Gastrocnemius medialis (tissue), 4 donors: ENCODE measurements around the gene TIGD7. TPM values are rescaled to one million over a fixed set of nuclear protein-coding genes. Genes with fewer than 3 reads are reported as not detected.

Experiments
- ATAC-seq, 2 donors: fragments of 150-250 bp; one replicate each; pipeline ENCODE4 v1.9.1; 2016
- DNase-seq, 2 donors: peaks; one replicate each; pipeline ENCODE4 v3.0.0-alpha.2; 2019
- H3K27ac ChIP-seq, 4 donors: fragments of 200-600 bp; sonication (generic); 1 replicate in 1 of 4; 2 replicates in 3 of 4; pipeline ENCODE4 v1.5.1; 2016 to 2018; ENCODE audit warnings: mild to moderate bottlenecking in 2 of 4, moderate library complexity in 1 of 4
- H3K27me3 ChIP-seq, 3 donors: fragments of 200-600 bp; sonication (generic) in 2 of 3; 1 replicate in 1 of 3; 2 replicates in 2 of 3; pipeline versions ENCODE4 v1.5.1 to v1.6.0; 2016 to 2019; ENCODE audit warnings: mild to moderate bottlenecking in 1 of 3, moderate library complexity in 1 of 3
- H3K36me3 ChIP-seq, 2 donors: fragments of 200-600 bp; sonication (generic) in 1 of 2; one replicate each; pipeline ENCODE4 v1.5.1; 2017 to 2018
- H3K4me1 ChIP-seq, 2 donors: fragments of 200-600 bp; sonication (generic) in 1 of 2; one replicate each; pipeline ENCODE4 v1.5.1; 2016 to 2017; ENCODE audit warnings: mild to moderate bottlenecking in 2 of 2
- H3K4me3 ChIP-seq, 4 donors: fragments of 200-600 bp; sonication (generic) in 3 of 4; 1 replicate in 1 of 4; 2 replicates in 3 of 4; pipeline ENCODE4 v1.5.1; 2016 to 2019; ENCODE audit warnings: mild to moderate bottlenecking in 2 of 4
- H3K9me3 ChIP-seq, 3 donors: fragments of 200-600 bp; sonication (generic) in 2 of 3; 1 replicate in 1 of 3; 2 replicates in 2 of 3; pipeline ENCODE4 v1.5.1; 2016 to 2019
- CTCF ChIP-seq, 5 experiments: fragments of 450-650 bp in 3 of 5; fragments of 200-600 bp in 2 of 5; sonication (generic) in 2 of 5; IDR thresholded peaks in 4 of 5; conservative IDR thresholded peaks in 1 of 5; 1 replicate in 4 of 5; 2 replicates in 1 of 5; pipeline ENCODE4 v1.5.1; 2016 to 2019; ENCODE audit warnings: antibody characterized with exemption in 5 of 5, mild to moderate bottlenecking in 3 of 5, moderate library complexity in 3 of 5
- POLR2A ChIP-seq, 2 donors: fragments of 450-650 bp; IDR thresholded peaks; one replicate each; pipeline ENCODE4 v1.6.1; 2017; ENCODE audit warnings: antibody characterized with exemption in 2 of 2, mild to moderate bottlenecking in 2 of 2, moderate library complexity in 2 of 2
- in situ Hi-C, 4 donors: fragments of 200-750 bp; cut with MboI; loops; one replicate each; pipeline versions ENCODE4 v1.15.0 to v1.8.0; 2017; ENCODE audit warnings: low sequenced_read_pairs in 4 of 4
- intact Hi-C: fragments of 100-400 bp; cut with DNase I; formaldehyde crosslinking; loops from one replicate; pipeline ENCODE4 v1.15.1; 2023; ENCODE audit warnings: low total_unique reads
- total RNA-seq, 4 donors: library from RNA; depleted of rRNA; stranded (reverse); fragments of >200 nt; gene quantifications; one replicate each; pipeline versions ENCODE4 v1.1.0 to v1.2.3, GENCODE V29; 2016

Gene TIGD7
- total RNA-seq, result 1 to 10 TPM; 2.5 to 8.1 (median 4.4) TPM

- Histone ChIP-seq H3K4me1 (peaks cover 13 to 16% of the 10 kb centered on the region in 2 donors), H3K4me3 (peak within 1 kb of the TSS; percentile 75 to 83 (median 76)), H3K36me3 (peaks cover 6 to 51% of the 10 kb centered on the region in 2 donors), H3K27me3 (no peaks in the 10 kb centered on the region), H3K9me3 (peaks cover 3 to 22% (median 3%) of the 10 kb centered on the region in 3 donors), H3K27ac (peak within 1 kb of the TSS; percentile 89 to 94 (median 92))
- TF ChIP-seq POLR2A (IDR thresholded peaks at IDR 0.05), result peak; percentile 88 to 93
- peak in 4 of 5 experiments; percentile 20 to 35 (median 27) for TF ChIP-seq CTCF (IDR thresholded peaks at IDR 0.05 in 4 of 5, conservative IDR thresholded peaks at IDR 0.05 in 1 of 5)
- intact Hi-C loops, result loop anchor here (1.0 kb wide), 6 partner anchors 22 to 195 kb away; partner anchors contain the start of genes ZNF174, ZNF200, ZNF263 and ZSCAN32
- in situ Hi-C loops, result no loop called here
- ATAC-seq, result peak; percentile 97 to 98
- peak; percentile 78 for DNase-seq
Observed at GRCh38 chr16:3305109-3306068, at the start of gene TIGD7, which contains the start of gene ZNF75A. Gene TIGD7 (minus strand): TSS chr16:3305430. CDS start chr16:3300614, 4,816 bp downstream. Gene ZNF75A (plus strand): TSS chr16:3305497. CDS start chr16:3308429, 2,932 bp downstream.

- DNase-seq (no peak), ATAC-seq (no peak)
- Histone ChIP-seq H3K9me3 (no peaks in the 10 kb centered on the region), H3K4me1 (no peaks in the 10 kb centered on the region), H3K27me3 (no peaks in the 10 kb centered on the region), H3K36me3 (no peaks in the 10 kb centered on the region), H3K4me3 (no peak overlapping the region), H3K27ac (no peak overlapping the region)
- TF ChIP-seq CTCF (IDR thresholded peaks at IDR 0.05 in 4 of 5, conservative IDR thresholded peaks at IDR 0.05 in 1 of 5), result no peak
- TF ChIP-seq POLR2A (IDR thresholded peaks at IDR 0.05), result no peak
- intact Hi-C loops, result no loop called here
- in situ Hi-C loops, result no loop called here
Observed at GRCh38 chr16:3349175-3349574, 43.9 kb upstream of the TIGD7 start.

GRCh38 chr16:3348547-3349167 is 43.4 kb upstream of the TIGD7 start:
- Histone ChIP-seq H3K4me3 (no peak overlapping the region), H3K36me3 (no peaks in the 10 kb centered on the region), H3K9me3 (no peaks in the 10 kb centered on the region), H3K27me3 (no peaks in the 10 kb centered on the region), H3K4me1 (no peaks in the 10 kb centered on the region), H3K27ac (no peak overlapping the region)
- intact Hi-C loops, result no loop called here
- in situ Hi-C loops, result no loop called here
- TF ChIP-seq POLR2A (IDR thresholded peaks at IDR 0.05) (no peak), CTCF (IDR thresholded peaks at IDR 0.05 in 4 of 5, conservative IDR thresholded peaks at IDR 0.05 in 1 of 5) (no peak)
- no peak for DNase-seq
- no peak for ATAC-seq

- Histone ChIP-seq H3K27me3 (no peaks in the 10 kb centered on the region), H3K9me3 (no peaks in the 10 kb centered on the region), H3K27ac (no peak overlapping the region), H3K36me3 (no peaks in the 10 kb centered on the region), H3K4me1 (no peaks in the 10 kb centered on the region), H3K4me3 (no peak overlapping the region)
- ATAC-seq (no peak), DNase-seq (no peak)
- intact Hi-C loops (no loop called here), in situ Hi-C loops (no loop called here)
- TF ChIP-seq CTCF (IDR thresholded peaks at IDR 0.05 in 4 of 5, conservative IDR thresholded peaks at IDR 0.05 in 1 of 5) (no peak), POLR2A (IDR thresholded peaks at IDR 0.05) (no peak)
Observed at GRCh38 chr16:3347586-3347985, 42.4 kb upstream of the TIGD7 start.
